ENCODE data around the gene ZFPM1.

Gene ZFPM1

GRCh38 chr16:88491560-88492310 is 38.7 kb downstream of the ZFPM1 start:
- TF ChIP-seq EGR1 (IDR thresholded peaks at IDR 0.05) (no peak), FOXM1 (IDR thresholded peaks at IDR 0.05; ENCODE audit: borderline replicate concordance, low read depth) (no peak), TAF1 (IDR thresholded peaks at IDR 0.05; ENCODE audit: low read depth) (no peak), RAD21 (IDR thresholded peaks at IDR 0.05; ENCODE audit: low read depth) (no peak), TEAD4 (IDR thresholded peaks at IDR 0.05) (no peak), REST (IDR thresholded peaks at IDR 0.05; ENCODE audit: low read depth) (no peak), CEBPB (IDR thresholded peaks at IDR 0.05) (no peak), YY1 (IDR thresholded peaks at IDR 0.05; ENCODE audit: low read depth) (no peak), NFIC (IDR thresholded peaks at IDR 0.05) (no peak), TCF12 (IDR thresholded peaks at IDR 0.05; ENCODE audit: low read depth) (no peak), MAX (IDR thresholded peaks at IDR 0.05) (no peak), USF1 (IDR thresholded peaks at IDR 0.05) (no peak), EP300 (IDR thresholded peaks at IDR 0.05; ENCODE audit: borderline replicate concordance) (no peak), ZBTB7A (IDR thresholded peaks at IDR 0.05; ENCODE audit: low read depth) (no peak), CREB1 (IDR thresholded peaks at IDR 0.05; ENCODE audit: low read depth) (no peak)

GRCh38 chr16:88493879-88494278 is 40.8 kb downstream of the ZFPM1 start:
- no peak for TF ChIP-seq EGR1 (IDR thresholded peaks at IDR 0.05)

GRCh38 chr16:88494335-88495154 is 41.5 kb downstream of the ZFPM1 start:
- no peak for TF ChIP-seq REST (IDR thresholded peaks at IDR 0.05; ENCODE audit: low read depth)
- TF ChIP-seq TAF1 (IDR thresholded peaks at IDR 0.05; ENCODE audit: low read depth), result no peak
- no peak for TF ChIP-seq TEAD4 (IDR thresholded peaks at IDR 0.05)
- TF ChIP-seq YY1 (IDR thresholded peaks at IDR 0.05; ENCODE audit: low read depth), result no peak
- TF ChIP-seq RAD21 (IDR thresholded peaks at IDR 0.05; ENCODE audit: low read depth), result no peak
- no peak for TF ChIP-seq EGR1 (IDR thresholded peaks at IDR 0.05)
- TF ChIP-seq NFIC (IDR thresholded peaks at IDR 0.05), result no peak
- no peak for TF ChIP-seq TCF12 (IDR thresholded peaks at IDR 0.05; ENCODE audit: low read depth)
- no peak for TF ChIP-seq USF1 (IDR thresholded peaks at IDR 0.05)
- no peak for TF ChIP-seq EP300 (IDR thresholded peaks at IDR 0.05; ENCODE audit: borderline replicate concordance)
- TF ChIP-seq MAX (IDR thresholded peaks at IDR 0.05), result no peak
- TF ChIP-seq CREB1 (IDR thresholded peaks at IDR 0.05; ENCODE audit: low read depth), result no peak
- TF ChIP-seq CEBPB (IDR thresholded peaks at IDR 0.05), result no peak
- TF ChIP-seq FOXM1 (IDR thresholded peaks at IDR 0.05; ENCODE audit: borderline replicate concordance, low read depth), result no peak
- TF ChIP-seq ZBTB7A (IDR thresholded peaks at IDR 0.05; ENCODE audit: low read depth), result no peak

GRCh38 chr16:88495268-88495772 is 42.2 kb downstream of the ZFPM1 start:
- TF ChIP-seq EGR1 (IDR thresholded peaks at IDR 0.05) (no peak), FOXM1 (IDR thresholded peaks at IDR 0.05; ENCODE audit: borderline replicate concordance, low read depth) (no peak), TCF12 (IDR thresholded peaks at IDR 0.05; ENCODE audit: low read depth) (no peak), EP300 (IDR thresholded peaks at IDR 0.05; ENCODE audit: borderline replicate concordance) (no peak), TAF1 (IDR thresholded peaks at IDR 0.05; ENCODE audit: low read depth) (no peak), ZBTB7A (IDR thresholded peaks at IDR 0.05; ENCODE audit: low read depth) (no peak), NFIC (IDR thresholded peaks at IDR 0.05) (no peak), CREB1 (IDR thresholded peaks at IDR 0.05; ENCODE audit: low read depth) (no peak), RAD21 (IDR thresholded peaks at IDR 0.05; ENCODE audit: low read depth) (no peak), USF1 (IDR thresholded peaks at IDR 0.05) (no peak), YY1 (IDR thresholded peaks at IDR 0.05; ENCODE audit: low read depth) (no peak), TEAD4 (IDR thresholded peaks at IDR 0.05) (no peak), CEBPB (IDR thresholded peaks at IDR 0.05) (no peak), MAX (IDR thresholded peaks at IDR 0.05) (no peak), REST (IDR thresholded peaks at IDR 0.05; ENCODE audit: low read depth) (no peak)
